A549 (cell line): ENCODE results near the gene PIP5K1B. TPM values are rescaled to one million over a fixed set of nuclear protein-coding genes. Genes with fewer than 3 reads are reported as not detected.

Experiments
- ATAC-seq, 2 experiments: fragments of 200-7000 bp in 1 of 2; fragments of >200 bp in 1 of 2; cut with Nextera tagmentation in 1 of 2; cut with Tn5 transposase in 1 of 2; 3 replicates each; pipeline versions ENCODE4 v1.8.0 to v1.9.1; 2018 to 2020; ENCODE audit warnings: mild to moderate bottlenecking in 1 of 2, moderate library complexity in 1 of 2
- CTCF ChIA-PET: fragments of 300-600 bp; sonication (Branson Sonifier 250); formaldehyde crosslinking; extraction: SDS; loops from one replicate; lab custom pipeline; 2021; ENCODE audit warnings: antibody characterized with exemption, inconsistent platforms; lab: Yijun Ruan, JAX
- POLR2A ChIA-PET: fragments of 350-600 bp; formaldehyde crosslinking; extraction: SDS; loops from one replicate; lab custom pipeline; 2021; ENCODE audit warnings: antibody characterized with exemption, inconsistent platforms; lab: Yijun Ruan, JAX
- DNase-seq, 2 experiments: peaks; one replicate each; pipeline versions ENCODE4 v3.0.0 to v3.0.0-alpha.2; 2011 to 2016; ENCODE audit warnings: low read depth in 1 of 2, low spot score in 1 of 2
- FAIRE-seq: peaks from 2 replicates; lab custom pipeline; 2011; peaks lifted over from hg19 to GRCh38; lab: Jason Lieb, UNC
- H3K27ac ChIP-seq, 2 experiments: fragments of >200 bp; sonication (Bioruptor Twin); formaldehyde crosslinking; 3 replicates each; pipeline ENCODE4 v1.5.1; 2016 to 2017
- H3K4me1 ChIP-seq: fragments of >200 bp; sonication (Bioruptor Twin); formaldehyde crosslinking; 3 replicates; pipeline ENCODE4 v1.6.1; 2016
- H3K4me2 ChIP-seq: fragments of >200 bp; sonication (Bioruptor Twin); formaldehyde crosslinking; 3 replicates; pipeline ENCODE4 v1.6.1; 2016
- H3K4me3 ChIP-seq: fragments of >200 bp; sonication (Bioruptor Twin); formaldehyde crosslinking; 3 replicates; pipeline ENCODE4 v1.5.1; 2016
- H3K9me3 ChIP-seq: fragments of >200 bp; sonication (Bioruptor Twin); formaldehyde crosslinking; 3 replicates; pipeline ENCODE4 v1.6.1; 2016
- BHLHE40 ChIP-seq: IDR thresholded peaks from 2 replicates; pipeline ENCODE4 v1.6.1; 2012; ENCODE audit warnings: low read depth, low read length, inconsistent platforms
- CBX2 ChIP-seq: fragments of 200-600 bp; sonication (generic); IDR thresholded peaks from 2 replicates; pipeline ENCODE4 v1.6.1; 2016; ENCODE audit warnings: low read depth, mild to moderate bottlenecking, borderline replicate concordance
- CHD2 ChIP-seq: fragments of 150-350 bp; IDR thresholded peaks from 2 replicates; pipeline ENCODE4 v1.6.1; 2014; ENCODE audit warnings: low read length; ENCODE audit not compliant: partially characterized antibody
- EHF ChIP-seq: fragments of 250-450 bp; sonication (Bioruptor Pico); IDR thresholded peaks from 2 replicates; pipeline ENCODE4 v1.5.0; 2020; ENCODE audit warnings: mild to moderate bottlenecking
- EHMT2 ChIP-seq: fragments of 200-600 bp; sonication (generic); IDR thresholded peaks from 2 replicates; pipeline ENCODE4 v1.6.1; 2016; ENCODE audit warnings: antibody characterized with exemption, low read depth, mild to moderate bottlenecking, moderate library complexity
- ELK1 ChIP-seq: fragments of 150-350 bp; IDR thresholded peaks from 2 replicates; pipeline ENCODE4 v1.6.1; 2014; ENCODE audit warnings: low read depth, mild to moderate bottlenecking, low read length
- ESRRA ChIP-seq: fragments of 150-350 bp; IDR thresholded peaks from 2 replicates; pipeline ENCODE4 v1.6.1; 2014; ENCODE audit warnings: mild to moderate bottlenecking, low read length, borderline replicate concordance
- FOSB ChIP-seq: fragments of 250-450 bp; sonication (Bioruptor Pico); IDR thresholded peaks from 2 replicates; pipeline ENCODE4 v1.5.0; 2020; ENCODE audit warnings: mild to moderate bottlenecking, moderate library complexity
- HDAC2 ChIP-seq: fragments of 200-600 bp; sonication (generic); IDR thresholded peaks from 2 replicates; pipeline ENCODE4 v1.6.1; 2016
- HES2 ChIP-seq: fragments of >200 bp; sonication (Bioruptor Twin); formaldehyde crosslinking; IDR thresholded peaks from 2 replicates; pipeline ENCODE4 v1.6.1; 2016
- HEYL ChIP-seq: fragments of 250-450 bp; sonication (Bioruptor Pico); IDR thresholded peaks from 2 replicates; pipeline ENCODE4 v1.8.0; 2021; ENCODE audit warnings: mild to moderate bottlenecking, moderate library complexity
- HMGXB4 ChIP-seq: fragments of 250-450 bp; sonication (Bioruptor Pico); IDR thresholded peaks from 2 replicates; pipeline ENCODE4 v1.5.0; 2021; ENCODE audit warnings: mild to moderate bottlenecking, moderate library complexity, borderline replicate concordance
- HOXA7 ChIP-seq: fragments of 250-450 bp; sonication (Bioruptor Pico); IDR thresholded peaks from 2 replicates; pipeline ENCODE4 v1.5.0; 2020; ENCODE audit warnings: mild to moderate bottlenecking, moderate library complexity
- HOXB13 ChIP-seq: fragments of 250-450 bp; sonication (Bioruptor Pico); IDR thresholded peaks from 2 replicates; pipeline ENCODE4 v1.5.0; 2020; ENCODE audit warnings: low read depth, mild to moderate bottlenecking, moderate library complexity
- HOXB5 ChIP-seq: fragments of 250-450 bp; sonication (Bioruptor Pico); IDR thresholded peaks from 2 replicates; pipeline ENCODE4 v1.5.0; 2020; ENCODE audit warnings: mild to moderate bottlenecking, moderate library complexity
- JUN ChIP-seq, 2 experiments: fragments of >200 bp; sonication (Bioruptor Twin); formaldehyde crosslinking; IDR thresholded peaks; 2 replicates in 1 of 2; 3 replicates in 1 of 2; pipeline ENCODE4 v1.6.1; 2016 to 2017
- JUNB ChIP-seq: fragments of >200 bp; sonication (Bioruptor Twin); formaldehyde crosslinking; IDR thresholded peaks from 2 replicates; pipeline ENCODE4 v1.6.1; 2016
- KDM1A ChIP-seq: fragments of 200-600 bp; sonication (generic); IDR thresholded peaks from 2 replicates; pipeline ENCODE4 v1.6.1; 2016; ENCODE audit warnings: low read depth, mild to moderate bottlenecking
- NFE2L2 ChIP-seq: fragments of 150-350 bp; conservative IDR thresholded peaks from 2 replicates; pipeline ENCODE4 v1.6.1; 2014; ENCODE audit warnings: low read length
- NR3C1 ChIP-seq: fragments of >200 bp; sonication (Bioruptor Twin); formaldehyde crosslinking; IDR thresholded peaks from 3 replicates; pipeline ENCODE4 v1.6.1; 2017
- POLR2AphosphoS2 ChIP-seq: conservative IDR thresholded peaks from 2 replicates; pipeline ENCODE4 v1.6.1; 2012; ENCODE audit warnings: low read length, improper control_type of control experiment, inconsistent platforms
- RAD21 ChIP-seq, 2 experiments: fragments of >200 bp in 1 of 2; sonication (Bioruptor Twin) in 1 of 2; formaldehyde crosslinking in 1 of 2; IDR thresholded peaks in 1 of 2; conservative IDR thresholded peaks in 1 of 2; 2 replicates in 1 of 2; 3 replicates in 1 of 2; pipeline ENCODE4 v1.6.1; 2012 to 2018; ENCODE audit warnings: inconsistent platforms in 1 of 2
- RARB ChIP-seq: fragments of 250-450 bp; sonication (Bioruptor Pico); IDR thresholded peaks from 2 replicates; pipeline ENCODE4 v1.8.0; 2021; ENCODE audit warnings: mild to moderate bottlenecking, moderate library complexity
- RCOR1 ChIP-seq: fragments of 150-350 bp; IDR thresholded peaks from 2 replicates; pipeline ENCODE4 v1.6.1; 2014; ENCODE audit warnings: antibody characterized with exemption, low read length, low read depth
- REST ChIP-seq: fragments of 200-600 bp; sonication (generic); IDR thresholded peaks from 2 replicates; pipeline ENCODE4 v1.6.1; 2016; ENCODE audit warnings: antibody characterized with exemption, mild to moderate bottlenecking, moderate library complexity
- SMC3 ChIP-seq: fragments of >200 bp; sonication (Bioruptor Twin); formaldehyde crosslinking; IDR thresholded peaks from 3 replicates; pipeline ENCODE4 v1.6.1; 2018; ENCODE audit warnings: inconsistent platforms
- TFCP2L1 ChIP-seq: fragments of 250-450 bp; sonication (Bioruptor Pico); IDR thresholded peaks from 2 replicates; pipeline ENCODE4 v1.5.0; 2021; ENCODE audit warnings: mild to moderate bottlenecking
- ZSCAN20 ChIP-seq: fragments of 250-450 bp; sonication (Bioruptor Pico); IDR thresholded peaks from 2 replicates; pipeline ENCODE4 v1.8.0; 2022; ENCODE audit warnings: mild to moderate bottlenecking, moderate library complexity
- WGBS: methylation state at CpG from one replicate; pipeline ENCODE4 v1.1.6; 2017; ENCODE audit errors: missing lambda C conversion rate; 5-methylcytosine and 5-hydroxymethylcytosine counted together
- polyA plus RNA-seq, 4 experiments: library from polyadenylated mRNA; depleted of rRNA in 3 of 4; stranded (reverse); fragments of >200 nt; fragmentation: RNase III in 1 of 4; extraction: RNeasy Plus Mini Kit Qiagen cat#74134 plus additional on column Dnase treatment in 1 of 4; gene quantifications; 2 replicates in 3 of 4; 3 replicates in 1 of 4; pipeline ENCODE4 v1.2.3, GENCODE V29; 2011 to 2017

PIP5K1B gene
- polyA plus RNA-seq, 2 of the 4 experiments (the other 2 are of a cell fraction) = not detected

GRCh38 chr9:68953771-68954170 lies 248.7 kb downstream of the PIP5K1B start:
- POLR2A ChIA-PET = no interaction called here
- 72% methylated on average over 1 of the region's 1 CpG for WGBS

GRCh38 chr9:68955330-68955729 lies 250.3 kb downstream of the PIP5K1B start:
- no peak for ATAC-seq
- DNase-seq = no peak
- H3K9me3 ChIP-seq = no peaks in the 10 kb centered on the region
- H3K4me3 ChIP-seq = no peak overlapping the region
- no peak overlapping the region for H3K27ac ChIP-seq
- 7% methylated on average over 4 of the region's 4 CpGs for WGBS
- CTCF ChIA-PET = interaction anchor here (0.9 to 1.0 kb wide), 2 partner anchors 44 to 238 kb away, joined by 3 read pairs; no protein-coding TSS in a partner anchor
- no peaks in the 10 kb centered on the region for H3K4me1 ChIP-seq
- POLR2A ChIA-PET = no interaction called here
- no peak for TF ChIP-seq ESRRA
- no peak for TF ChIP-seq HDAC2
- no peak for TF ChIP-seq KDM1A
- TF ChIP-seq HOXB13 (CRISPR knock-in tag) = no peak
- H3K4me2 ChIP-seq = no peak overlapping the region
- FAIRE-seq = no peak

More at GRCh38 chr9:68953771-68954170, 248.7 kb downstream of the PIP5K1B start:
- Histone ChIP-seq H3K4me2 (no peak overlapping the region), H3K27ac (no peak overlapping the region), H3K4me3 (no peak overlapping the region), H3K4me1 (no peaks in the 10 kb centered on the region), H3K9me3 (no peaks in the 10 kb centered on the region)
- FAIRE-seq (no peak), ATAC-seq (no peak), DNase-seq (no peak)
- CTCF ChIA-PET = no interaction called here
- TF ChIP-seq HOXA7 (CRISPR knock-in tag) (no peak), EHMT2 (no peak), RCOR1 (no peak), BHLHE40 (no peak), FOSB (no peak), HDAC2 (no peak), ESRRA (no peak), HES2 (no peak), JUN (IDR thresholded peaks at IDR 0.05) (no peak), JUNB (no peak), ZSCAN20 (CRISPR knock-in tag) (no peak), NFE2L2 (no peak), HOXB13 (CRISPR knock-in tag) (no peak), ELK1 (no peak), SMC3 (no peak), RAD21 (conservative IDR thresholded peaks at IDR 0.05 in 1 of 2, IDR thresholded peaks at IDR 0.05 in 1 of 2) (no peak), POLR2AphosphoS2 (no peak)

- POLR2A ChIA-PET = no interaction called here
- CTCF ChIA-PET = no interaction called here
These were observed 252.4 kb downstream of the PIP5K1B start for GRCh38 chr9:68957479-68957878.

More at GRCh38 chr9:68957479-68957878, 252.4 kb downstream of the PIP5K1B start:
- no peak overlapping the region for H3K4me2 ChIP-seq
- no peaks in the 10 kb centered on the region for H3K9me3 ChIP-seq
- WGBS = 70% methylated on average over 1 of the region's 1 CpG
- H3K4me1 ChIP-seq = no peaks in the 10 kb centered on the region
- ATAC-seq (no peak), DNase-seq (no peak), FAIRE-seq (no peak)
- no peak overlapping the region for H3K4me3 ChIP-seq
- H3K27ac ChIP-seq = no peak overlapping the region
- no peak for TF ChIP-seq HMGXB4 (CRISPR knock-in tag)
- TF ChIP-seq EHF (CRISPR knock-in tag) = no peak
- TF ChIP-seq RARB = no peak
- TF ChIP-seq REST = no peak
- no peak for TF ChIP-seq HEYL (CRISPR knock-in tag)
- no peak for TF ChIP-seq NR3C1
- TF ChIP-seq CHD2 = no peak
- no peak for TF ChIP-seq TFCP2L1 (CRISPR knock-in tag)
- no peak for TF ChIP-seq HOXA7 (CRISPR knock-in tag)
- no peak for TF ChIP-seq HOXB5
- TF ChIP-seq ELK1 = no peak
- TF ChIP-seq CBX2 = no peak
- TF ChIP-seq, all 56 proteins: peak for 0
